Stimulated activated naive CD8-positive, alpha-beta T cell treated with anti-CD3 and anti-CD28 coated beads, Interleukin-15, amount 100 ng/mL, for 72 hours (primary cell): ENCODE data around the gene CEP57L1.
"Not testable (repeated sequence)": the region's sequence is repeated elsewhere in the genome, so short reads cannot be mapped to it uniquely, and the experiment has no call there.

Experiments used
- ATAC-seq: fragments of 150-1000 bp; cut with Tn5 transposase; 2 replicates; pipeline ENCODE4 v1.10.0; 2021; ENCODE audit warnings: mild to moderate bottlenecking, moderate library complexity
- DNase-seq, 2 donors: peaks; one replicate each; pipeline ENCODE4 v3.0.0; 2021 to 2022
- H3K27ac Mint-ChIP-seq, 2 donors: one replicate each; pipeline ENCODE4 v1.8.0; 2022; ENCODE audit warnings: mild to moderate bottlenecking in 2 of 2, mixed read lengths in 2 of 2, moderate library complexity in 2 of 2
- H3K27me3 Mint-ChIP-seq: one replicate; pipeline ENCODE4 v1.8.0; 2022; ENCODE audit warnings: mixed read lengths
- H3K4me1 Mint-ChIP-seq: one replicate; pipeline ENCODE4 v1.8.0; 2022; ENCODE audit warnings: mild to moderate bottlenecking, mixed read lengths
- H3K4me3 Mint-ChIP-seq, 2 donors: one replicate each; pipeline ENCODE4 v1.8.0; 2022; ENCODE audit warnings: mild to moderate bottlenecking in 2 of 2, mixed read lengths in 2 of 2, moderate library complexity in 1 of 2
- H3K9me3 Mint-ChIP-seq, 2 donors: one replicate each; pipeline ENCODE4 v1.8.0; 2022; ENCODE audit warnings: mixed read lengths in 2 of 2

Gene CEP57L1

GRCh38 chr6:109167562-109167961 is 72.3 kb downstream of the CEP57L1 start:
- no peaks in the 10 kb centered on the region for H3K4me1 Mint-ChIP-seq
- H3K4me3 Mint-ChIP-seq, result no peak overlapping the region
- ATAC-seq (no peak), DNase-seq (no peak)
- H3K9me3 Mint-ChIP-seq, result no peaks in the 10 kb centered on the region
- H3K27ac Mint-ChIP-seq, result no peak overlapping the region
- no peaks in the 10 kb centered on the region for H3K27me3 Mint-ChIP-seq

- no peak overlapping the region for H3K27ac Mint-ChIP-seq
- H3K4me1 Mint-ChIP-seq, result no peaks in the 10 kb centered on the region
These were observed 75.0 kb downstream of the CEP57L1 start for GRCh38 chr6:109170333-109170732.

DNA sequence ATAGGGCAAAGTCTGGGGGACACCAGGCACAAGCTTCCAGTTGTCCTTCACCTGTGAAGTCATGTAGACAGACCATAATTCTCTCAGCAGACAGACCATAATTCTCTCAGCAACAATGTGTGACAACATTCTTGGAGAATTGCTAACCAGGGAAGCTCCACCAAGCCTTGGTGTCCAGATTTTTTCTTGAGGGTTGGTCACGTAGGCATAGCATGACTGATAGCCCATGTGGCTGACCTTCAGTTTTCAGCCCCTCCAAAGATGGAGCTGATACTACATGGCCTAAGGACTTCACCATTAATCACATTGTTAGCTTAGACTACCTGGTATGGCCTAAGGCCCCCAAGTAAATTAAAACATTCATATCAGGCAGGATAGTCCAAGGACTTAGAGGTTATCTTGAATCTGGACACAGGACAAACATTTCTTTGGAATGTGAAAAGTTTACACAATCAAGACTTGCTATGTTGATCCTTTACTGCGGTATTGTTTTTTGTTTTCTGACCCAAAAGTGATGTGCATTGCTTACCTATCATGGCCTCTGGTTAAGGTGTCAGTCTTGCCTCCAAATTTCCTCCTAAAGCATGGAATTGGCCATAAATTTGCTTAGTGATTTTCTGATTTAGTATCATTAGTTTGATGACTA is 76.9 kb downstream of the CEP57L1 start:
- Mint-ChIP-seq H3K27me3 (peaks cover 14% of the 10 kb centered on the region), H3K9me3 (peaks cover 0 to 4% of the 10 kb centered on the region in 2 donors), H3K4me3 (no peak overlapping the region), H3K4me1 (no peaks in the 10 kb centered on the region), H3K27ac (no peak overlapping the region)
- no peak for ATAC-seq
- no peak for DNase-seq

More at GRCh38 chr6:109170333-109170732, 75.0 kb downstream of the CEP57L1 start:
- H3K4me3 Mint-ChIP-seq, result no peak overlapping the region
- H3K9me3 Mint-ChIP-seq, result peaks cover 0 to 4% of the 10 kb centered on the region in 2 donors
- ATAC-seq (no peak), DNase-seq (no peak)
- H3K27me3 Mint-ChIP-seq, result no peaks in the 10 kb centered on the region

DNA sequence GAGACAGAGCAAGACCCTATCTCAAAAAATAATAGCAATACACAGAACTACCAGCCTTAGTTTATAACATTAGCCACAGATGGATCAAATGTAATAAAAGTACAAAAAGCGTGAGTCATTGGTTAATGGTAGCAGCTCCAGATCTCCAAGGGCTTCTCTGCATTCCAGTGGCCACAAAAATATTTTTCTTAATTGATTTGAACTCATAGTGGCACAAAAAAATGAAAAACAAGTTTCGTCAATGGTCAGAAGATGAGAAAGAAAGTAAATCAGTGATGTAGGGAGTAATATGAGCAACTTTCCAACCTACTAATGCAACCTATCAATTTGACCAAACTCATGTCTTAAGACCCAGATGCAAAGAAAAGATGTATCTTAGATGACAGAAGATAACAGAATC is 79.6 kb downstream of the CEP57L1 start:
- no peaks in the 10 kb centered on the region for H3K4me1 Mint-ChIP-seq
- H3K27me3 Mint-ChIP-seq, result peaks cover 15% of the 10 kb centered on the region
- peaks cover 0 to 4% of the 10 kb centered on the region in 2 donors for H3K9me3 Mint-ChIP-seq
- H3K27ac Mint-ChIP-seq, result no peak overlapping the region
- DNase-seq (no peak), ATAC-seq (no peak)
- no peak overlapping the region for H3K4me3 Mint-ChIP-seq

- ATAC-seq, result no peak
- DNase-seq, result no peak
- H3K4me3 Mint-ChIP-seq, result no peak overlapping the region
- no peaks in the 10 kb centered on the region for H3K4me1 Mint-ChIP-seq
- H3K27ac Mint-ChIP-seq, result no peak overlapping the region
- peaks cover 0 to 4% of the 10 kb centered on the region in 2 donors for H3K9me3 Mint-ChIP-seq
- H3K27me3 Mint-ChIP-seq, result peaks cover 28% of the 10 kb centered on the region
These were observed 83.6 kb downstream of the CEP57L1 start for GRCh38 chr6:109178921-109179320.

GRCh38 chr6:109179507-109179906 is 84.2 kb downstream of the CEP57L1 start:
- Mint-ChIP-seq H3K27ac (no peak overlapping the region), H3K4me1 (no peaks in the 10 kb centered on the region), H3K27me3 (peaks cover 28% of the 10 kb centered on the region), H3K4me3 (no peak overlapping the region), H3K9me3 (peaks cover 0 to 4% of the 10 kb centered on the region in 2 donors)
- DNase-seq (no peak), ATAC-seq (no peak)

GRCh38 chr6:109182578-109182977 is 87.3 kb downstream of the CEP57L1 start:
- DNase-seq, result no peak
- peaks cover 30% of the 10 kb centered on the region for H3K27me3 Mint-ChIP-seq
- ATAC-seq, result no peak
- no peak overlapping the region for H3K27ac Mint-ChIP-seq
- H3K4me1 Mint-ChIP-seq, result no peaks in the 10 kb centered on the region
- H3K9me3 Mint-ChIP-seq, result no peaks in the 10 kb centered on the region
- no peak overlapping the region for H3K4me3 Mint-ChIP-seq

DNA sequence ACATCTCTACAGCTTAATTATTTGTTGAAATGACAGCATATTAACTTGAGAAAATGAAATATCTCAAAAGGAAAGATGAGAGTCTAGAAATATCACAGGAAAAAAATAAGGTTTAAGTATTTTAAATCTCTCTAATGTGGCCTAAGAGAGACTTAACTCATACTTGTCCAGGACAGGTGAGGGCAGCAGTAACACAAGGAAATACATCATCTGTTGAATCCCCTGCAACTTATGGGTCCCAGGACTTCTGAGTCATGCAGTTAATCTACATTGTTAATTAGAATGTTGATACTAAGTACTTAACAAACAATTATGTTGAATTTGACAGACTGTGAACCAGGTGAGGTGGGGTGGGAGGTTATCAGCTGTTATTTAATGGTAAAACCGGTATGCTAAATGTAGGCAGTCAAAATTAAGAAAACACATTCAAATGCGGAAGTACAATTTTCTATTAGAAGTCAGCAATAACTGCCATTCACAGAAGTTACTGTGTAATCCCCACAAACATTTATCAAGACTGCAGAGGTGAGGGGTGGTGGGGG is 87.9 kb downstream of the CEP57L1 start:
- DNase-seq (no peak), ATAC-seq (no peak)
- H3K27ac Mint-ChIP-seq, result no peak overlapping the region
- H3K9me3 Mint-ChIP-seq, result no peaks in the 10 kb centered on the region
- peaks cover 30% of the 10 kb centered on the region for H3K27me3 Mint-ChIP-seq
- H3K4me3 Mint-ChIP-seq, result no peak overlapping the region
- no peaks in the 10 kb centered on the region for H3K4me1 Mint-ChIP-seq

GRCh38 chr6:109184638-109185037 is 89.3 kb downstream of the CEP57L1 start:
- Mint-ChIP-seq H3K4me1 (no peaks in the 10 kb centered on the region), H3K4me3 (no peak overlapping the region), H3K9me3 (no peaks in the 10 kb centered on the region), H3K27me3 (peaks cover 30% of the 10 kb centered on the region), H3K27ac (no peak overlapping the region)
- ATAC-seq, result no peak
- DNase-seq, result no peak

GRCh38 chr6:109186012-109186411 is 90.7 kb downstream of the CEP57L1 start:
- H3K27ac Mint-ChIP-seq, result no peak overlapping the region
- H3K4me1 Mint-ChIP-seq, result no peaks in the 10 kb centered on the region
- peaks cover 5 to 8% of the 10 kb centered on the region in 2 donors for H3K9me3 Mint-ChIP-seq
- H3K27me3 Mint-ChIP-seq, result peaks cover 30% of the 10 kb centered on the region
- ATAC-seq (no peak), DNase-seq (no peak)
- H3K4me3 Mint-ChIP-seq, result no peak overlapping the region

DNA sequence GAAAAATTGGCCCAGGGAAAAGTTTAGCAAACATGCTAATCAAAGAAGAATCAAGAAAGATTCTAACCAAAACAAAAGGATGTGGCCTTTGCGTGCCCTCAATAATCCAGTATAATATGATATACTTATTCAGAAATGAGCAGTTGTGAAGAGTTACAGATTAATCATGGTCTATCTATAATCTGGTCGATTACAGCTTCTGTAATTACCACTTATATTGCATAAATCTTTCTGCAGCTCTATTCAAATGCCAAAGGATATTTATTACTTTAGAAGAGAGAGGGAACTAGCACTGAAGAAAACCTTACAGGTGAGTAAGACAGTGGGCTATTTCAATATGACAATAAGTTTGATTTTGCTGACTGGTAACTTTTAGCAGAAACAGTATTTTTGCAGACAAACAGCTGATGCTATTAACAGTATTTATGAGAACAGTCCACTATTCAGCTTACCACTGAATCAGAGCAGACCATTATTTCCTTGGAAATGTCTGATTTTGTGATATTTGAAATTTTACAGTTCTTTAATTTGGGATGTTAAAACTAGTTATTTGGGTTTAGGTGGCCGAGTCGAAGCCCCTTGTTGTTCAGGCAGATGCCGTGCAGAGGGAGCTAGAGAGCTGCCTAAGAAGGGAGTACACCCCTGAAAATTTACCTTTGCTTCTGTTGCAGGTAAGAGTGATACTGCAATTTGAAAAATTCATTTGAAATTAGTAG is 92.2 kb downstream of the CEP57L1 start:
- ATAC-seq (peak; percentile 71), DNase-seq (peak; percentile 44 to 52)
- no peaks in the 10 kb centered on the region for H3K4me1 Mint-ChIP-seq
- peaks cover 19% of the 10 kb centered on the region for H3K27me3 Mint-ChIP-seq
- H3K27ac Mint-ChIP-seq, result no peak overlapping the region
- no peak overlapping the region for H3K4me3 Mint-ChIP-seq
- peaks cover 7 to 24% of the 10 kb centered on the region in 2 donors for H3K9me3 Mint-ChIP-seq

GRCh38 chr6:109188115-109188411 is 92.8 kb downstream of the CEP57L1 start:
- no peak for ATAC-seq

GRCh38 chr6:109191368-109191767 is 96.1 kb downstream of the CEP57L1 start:
- not testable (repeated sequence) for H3K27me3 Mint-ChIP-seq, ATAC-seq, DNase-seq, H3K4me3 Mint-ChIP-seq, H3K27ac Mint-ChIP-seq, H3K4me1 Mint-ChIP-seq
- peaks cover 11 to 32% of the 10 kb centered on the region in 2 donors for H3K9me3 Mint-ChIP-seq

More at GRCh38 chr6:109188115-109188411, 92.8 kb downstream of the CEP57L1 start:
- Mint-ChIP-seq H3K4me3 (no peak overlapping the region), H3K4me1 (no peaks in the 10 kb centered on the region), H3K27me3 (peaks cover 17% of the 10 kb centered on the region), H3K27ac (no peak overlapping the region), H3K9me3 (peaks cover 7 to 29% of the 10 kb centered on the region in 2 donors)
- DNase-seq, result no peak

DNA sequence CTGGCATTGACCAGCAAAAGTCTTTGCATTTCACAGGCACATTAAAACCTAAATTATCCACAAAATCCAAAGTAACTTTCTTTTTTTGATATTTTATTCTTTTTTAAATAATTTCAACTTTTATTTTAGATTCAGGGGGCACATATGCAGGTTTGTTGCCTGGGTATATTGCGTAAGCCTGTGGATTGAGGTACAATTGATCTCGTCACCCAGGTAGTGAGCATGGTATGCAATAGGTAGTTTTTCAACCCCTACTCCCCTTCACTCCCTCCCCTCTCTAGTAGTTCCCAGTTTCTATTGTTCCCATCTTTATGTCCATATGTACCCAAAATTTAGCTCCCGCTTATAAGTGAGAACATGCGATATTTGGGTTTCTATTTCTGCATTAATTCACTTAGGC is 97.6 kb downstream of the CEP57L1 start:
- no peak overlapping the region for H3K27ac Mint-ChIP-seq
- H3K4me3 Mint-ChIP-seq, result no peak overlapping the region
- DNase-seq (no peak), ATAC-seq (no peak)
- H3K9me3 Mint-ChIP-seq, result peaks cover 11 to 32% of the 10 kb centered on the region in 2 donors
- H3K4me1 Mint-ChIP-seq, result no peaks in the 10 kb centered on the region
- H3K27me3 Mint-ChIP-seq, result no peaks in the 10 kb centered on the region

DNA sequence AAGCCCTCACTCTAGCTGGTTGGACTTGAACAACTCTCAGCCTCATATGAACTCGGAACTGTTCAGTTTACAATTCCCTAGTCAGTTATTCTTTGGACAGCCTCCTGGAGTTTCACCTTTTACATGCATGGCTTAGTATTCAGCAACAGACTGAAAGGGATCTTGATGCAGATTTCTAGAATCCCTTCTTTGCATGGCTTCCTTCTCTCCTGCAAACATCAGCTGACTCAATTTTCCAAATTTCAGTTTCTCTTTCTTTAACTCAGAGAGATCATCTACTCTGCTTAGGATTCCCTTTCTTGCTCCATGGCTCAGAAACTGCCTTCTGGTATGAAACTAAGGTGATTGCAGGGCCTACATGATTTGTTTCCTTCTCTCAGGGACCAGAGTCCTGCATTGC is 99.6 kb downstream of the CEP57L1 start:
- DNase-seq (no peak), ATAC-seq (no peak)
- no peaks in the 10 kb centered on the region for H3K4me1 Mint-ChIP-seq
- H3K4me3 Mint-ChIP-seq, result no peak overlapping the region
- no peak overlapping the region for H3K27ac Mint-ChIP-seq
- H3K9me3 Mint-ChIP-seq, result peaks cover 11 to 32% of the 10 kb centered on the region in 2 donors
- no peaks in the 10 kb centered on the region for H3K27me3 Mint-ChIP-seq

DNA sequence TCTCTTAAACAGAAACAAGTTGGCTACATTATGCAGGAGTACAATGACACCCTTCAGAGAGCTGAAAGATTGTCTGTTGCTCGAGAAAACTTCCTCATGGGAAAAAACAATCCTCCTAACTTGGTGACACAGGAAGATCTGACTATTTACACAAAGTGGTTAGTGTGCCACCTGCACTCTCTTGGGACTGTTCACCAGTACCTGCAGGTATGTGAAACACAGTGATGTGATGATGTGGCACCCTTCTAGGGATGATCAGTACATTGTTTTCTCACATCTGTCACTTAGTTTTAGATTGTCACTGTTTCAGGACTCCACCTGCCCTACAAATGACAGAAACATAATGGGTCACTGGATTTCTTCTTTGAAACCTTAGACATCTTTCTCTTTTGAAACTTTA is 101.8 kb downstream of the CEP57L1 start:
- peaks cover 4 to 13% of the 10 kb centered on the region in 2 donors for H3K9me3 Mint-ChIP-seq
- DNase-seq (no peak), ATAC-seq (no peak)
- no peak overlapping the region for H3K4me3 Mint-ChIP-seq
- H3K27ac Mint-ChIP-seq, result no peak overlapping the region
- H3K27me3 Mint-ChIP-seq, result no peaks in the 10 kb centered on the region
- H3K4me1 Mint-ChIP-seq, result no peaks in the 10 kb centered on the region
